HG03378 (cell line): Measurements from ENCODE around the gene SPATC1L.
"Not testable (repeated sequence)": the region's sequence is repeated elsewhere in the genome, so short reads cannot be mapped to it uniquely, and the experiment has no call there.

Experiments used
- ATAC-seq: cut with Tn5 transposase; IDR thresholded peaks from one replicate; pipeline ENCODE4 v1.9.1; 2021; ENCODE audit warnings: mild to moderate bottlenecking, moderate library complexity; ENCODE audit not compliant: unreplicated experiment

Gene SPATC1L

GRCh38 chr21:46200877-46201803 is 16.9 kb upstream of the SPATC1L start:
- not testable (repeated sequence) for ATAC-seq

GRCh38 chr21:46199436-46200373 is 15.4 kb upstream of the SPATC1L start:
- no peak for ATAC-seq

- no peak for ATAC-seq
These were observed 12.5 kb upstream of the SPATC1L start for GRCh38 chr21:46196733-46197132.

GRCh38 chr21:46195595-46196195 is 11.4 kb upstream of the SPATC1L start:
- ATAC-seq, result no peak

- ATAC-seq, result no peak
These were observed 10.4 kb upstream of the SPATC1L start for GRCh38 chr21:46194374-46195334.

GRCh38 chr21:46193829-46194373 is 9.6 kb upstream of the SPATC1L start:
- no peak for ATAC-seq

- no peak for ATAC-seq
These were observed 7.7 kb upstream of the SPATC1L start for GRCh38 chr21:46191686-46192575.

- ATAC-seq, result no peak
These were observed 7.0 kb upstream of the SPATC1L start for GRCh38 chr21:46191257-46191685.

- ATAC-seq, result no peak
These were observed 6.4 kb upstream of the SPATC1L start for GRCh38 chr21:46190491-46191131.

- no peak for ATAC-seq
These were observed 5.8 kb upstream of the SPATC1L start for GRCh38 chr21:46189959-46190490.

GRCh38 chr21:46189213-46189958 is 5.1 kb upstream of the SPATC1L start:
- no peak for ATAC-seq

- ATAC-seq, result no peak
These were observed 4.3 kb upstream of the SPATC1L start for GRCh38 chr21:46188226-46189212.

GRCh38 chr21:46187814-46188213 is 3.6 kb upstream of the SPATC1L start:
- no peak for ATAC-seq

GRCh38 chr21:46187261-46187660 is 3.0 kb upstream of the SPATC1L start:
- ATAC-seq, result no peak

- no peak for ATAC-seq
These were observed 1.5 kb upstream of the SPATC1L start for GRCh38 chr21:46185716-46186115.
